ENCODE data around the gene UVRAG. TPM values are rescaled to one million over a fixed set of nuclear protein-coding genes. Genes with fewer than 3 reads are reported as not detected.
A peak's percentile ranks its signal among the peaks of the same experiment; 100 is the strongest.

Gene UVRAG
- total RNA-seq, 2 experiments from 2014 or later, result 16.5 to 19.5 TPM

GRCh38 chr11:75845324-75845723 is 30.3 kb downstream of the UVRAG start:
- no peak overlapping the region for H3K4me3 Mint-ChIP-seq
- peaks cover 5% of the 10 kb centered on the region for H3K36me3 Mint-ChIP-seq (ENCODE audit: low read depth)
- Histone ChIP-seq H3K27ac (ENCODE audit: low read depth in 1 of 2, low read length in 2 of 2) (no peak overlapping the region), H3K9me3 (ENCODE audit: control insufficient read depth in 1 of 2, insufficient read depth in 1 of 2, low read length in 2 of 2) (no peaks in the 10 kb centered on the region), H3K4me3 (ENCODE audit: low read length) (no peak overlapping the region), H3K4me1 (ENCODE audit: insufficient read depth, low read length) (peaks cover 5% of the 10 kb centered on the region), H3K27me3 (ENCODE audit: control insufficient read depth in 1 of 2, insufficient read depth in 2 of 2, low read length in 2 of 2) (no peaks in the 10 kb centered on the region), H3K36me3 (ENCODE audit: insufficient read depth, low read length) (no peaks in the 10 kb centered on the region)
- ChIA-PET CTCF (interaction anchor here (0.6 kb wide), 1 partner anchor 117 kb away, joined by 3 read pairs; no protein-coding TSS in a partner anchor), POLR2A (no interaction called here)
- DNase-seq (no peak), ATAC-seq (ENCODE audit: poor library complexity) (no peak)
- no peaks in the 10 kb centered on the region for H3K9me3 Mint-ChIP-seq
- H3K4me1 Mint-ChIP-seq (ENCODE audit: low read depth), result peaks cover 45% of the 10 kb centered on the region
- H3K27me3 Mint-ChIP-seq, result no peaks in the 10 kb centered on the region
- TF ChIP-seq CTCF (IDR thresholded peaks at IDR 0.05), result no peak
- H3K27ac Mint-ChIP-seq, result no peak overlapping the region
- intact Hi-C loops (cut with DNase I, micrococcal nuclease), result no loop called here

GRCh38 chr11:75849894-75850293 is 34.9 kb downstream of the UVRAG start:
- H3K27me3 ChIP-seq (ENCODE audit: control insufficient read depth in 1 of 2, insufficient read depth in 2 of 2, low read length in 2 of 2), result no peaks in the 10 kb centered on the region
- H3K4me1 Mint-ChIP-seq (ENCODE audit: low read depth), result peaks cover 37% of the 10 kb centered on the region
- ATAC-seq (ENCODE audit: poor library complexity) (no peak), DNase-seq (no peak)
- no peaks in the 10 kb centered on the region for H3K27me3 Mint-ChIP-seq
- H3K4me3 ChIP-seq (ENCODE audit: low read length), result no peak overlapping the region
- POLR2A ChIA-PET, result no interaction called here
- CTCF ChIA-PET, result interaction anchor here (0.7 kb wide), 1 partner anchor 47 kb away, joined by 3 read pairs; no protein-coding TSS in a partner anchor
- H3K4me3 Mint-ChIP-seq, result no peak overlapping the region
- no peaks in the 10 kb centered on the region for H3K9me3 Mint-ChIP-seq
- H3K36me3 ChIP-seq (ENCODE audit: insufficient read depth, low read length), result peaks cover 15% of the 10 kb centered on the region
- no peaks in the 10 kb centered on the region for H3K9me3 ChIP-seq (ENCODE audit: control insufficient read depth in 1 of 2, insufficient read depth in 1 of 2, low read length in 2 of 2)
- intact Hi-C loops (cut with DNase I, micrococcal nuclease), result no loop called here
- peaks cover 30% of the 10 kb centered on the region for H3K36me3 Mint-ChIP-seq (ENCODE audit: low read depth)
- H3K27ac ChIP-seq (ENCODE audit: low read depth in 1 of 2, low read length in 2 of 2), result no peak overlapping the region
- H3K4me1 ChIP-seq (ENCODE audit: insufficient read depth, low read length), result peaks cover 5% of the 10 kb centered on the region
- TF ChIP-seq CTCF (IDR thresholded peaks at IDR 0.05), result no peak
- peak overlapping the region; percentile 58 for H3K27ac Mint-ChIP-seq

GRCh38 chr11:75850787-75851186 is 35.8 kb downstream of the UVRAG start:
- Mint-ChIP-seq H3K9me3 (no peaks in the 10 kb centered on the region), H3K27me3 (no peaks in the 10 kb centered on the region), H3K27ac (peak overlapping the region; percentile 58), H3K4me3 (no peak overlapping the region), H3K4me1 (ENCODE audit: low read depth) (peaks cover 37% of the 10 kb centered on the region), H3K36me3 (ENCODE audit: low read depth) (peaks cover 30% of the 10 kb centered on the region)
- no peak for TF ChIP-seq CTCF (IDR thresholded peaks at IDR 0.05)
- ATAC-seq (ENCODE audit: poor library complexity) (no peak), DNase-seq (no peak)
- intact Hi-C loops (cut with DNase I, micrococcal nuclease), result no loop called here
- POLR2A ChIA-PET, result no interaction called here
- Histone ChIP-seq H3K4me3 (ENCODE audit: low read length) (no peak overlapping the region), H3K9me3 (ENCODE audit: control insufficient read depth in 1 of 2, insufficient read depth in 1 of 2, low read length in 2 of 2) (no peaks in the 10 kb centered on the region), H3K4me1 (ENCODE audit: insufficient read depth, low read length) (peaks cover 5% of the 10 kb centered on the region), H3K36me3 (ENCODE audit: insufficient read depth, low read length) (peaks cover 20% of the 10 kb centered on the region), H3K27ac (ENCODE audit: low read depth in 1 of 2, low read length in 2 of 2) (no peak overlapping the region), H3K27me3 (ENCODE audit: control insufficient read depth in 1 of 2, insufficient read depth in 2 of 2, low read length in 2 of 2) (no peaks in the 10 kb centered on the region)
- CTCF ChIA-PET, result interaction anchor here (1.9 kb wide), 1 partner anchor 17 kb away, joined by 5 read pairs; no protein-coding TSS in a partner anchor

All from CD4-positive, alpha-beta T cell (primary cell).